Nephron (organoid): Measurements from ENCODE around the gene SPTBN1.

ENCODE experiments used
- H3K27ac Mint-ChIP-seq, 3 experiments: 2 replicates each; pipeline ENCODE4 v1.8.0; 2020; ENCODE audit warnings: mixed read lengths in 3 of 3, mild to moderate bottlenecking in 2 of 3, moderate library complexity in 1 of 3
- H3K27me3 Mint-ChIP-seq: 2 replicates; pipeline ENCODE4 v1.8.0; 2021; ENCODE audit warnings: low read depth, mild to moderate bottlenecking, moderate library complexity, mixed read lengths
- H3K36me3 Mint-ChIP-seq: 2 replicates; pipeline ENCODE4 v1.8.0; 2020; ENCODE audit warnings: low read depth, mixed read lengths
- H3K4me1 Mint-ChIP-seq: 2 replicates; pipeline ENCODE4 v1.8.0; 2020; ENCODE audit warnings: mixed read lengths
- H3K4me3 Mint-ChIP-seq, 3 experiments: 2 replicates each; pipeline ENCODE4 v1.8.0; 2020; ENCODE audit warnings: mild to moderate bottlenecking in 3 of 3, mixed read lengths in 3 of 3, moderate library complexity in 2 of 3
- H3K9me3 Mint-ChIP-seq: 2 replicates; pipeline ENCODE4 v1.8.0; 2020; ENCODE audit warnings: mixed read lengths
- TF ChIP-seq, protein P1 (sequence below), 3 experiments: fragments of 200-600 bp; sonication (generic); IDR thresholded peaks; one replicate each; pipeline ENCODE4 v1.5.0; 2021; ENCODE audit warnings: antibody characterized with exemption in 3 of 3; ENCODE audit not compliant: unreplicated experiment in 3 of 3

The SPTBN1 gene

DNA sequence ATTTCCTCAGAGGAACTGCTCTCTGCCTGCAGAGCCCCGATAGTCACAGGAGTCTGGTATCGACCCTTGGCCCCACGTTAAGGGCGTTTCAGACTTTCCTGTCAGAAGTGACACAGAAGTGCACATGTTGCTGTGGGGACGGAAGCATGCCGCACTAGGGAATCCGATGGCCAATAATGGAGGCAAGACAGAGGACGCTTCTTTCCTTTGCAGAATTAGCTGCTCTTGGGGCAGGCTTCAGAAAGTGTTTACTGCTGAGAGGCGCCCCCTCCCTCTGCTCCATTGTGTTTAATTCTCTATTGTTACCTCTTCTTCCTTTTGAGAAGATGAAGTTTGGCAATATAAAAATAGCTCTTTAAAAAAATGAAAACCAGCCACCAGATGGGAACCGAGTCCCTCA is 148.7 kb downstream of the SPTBN1 start:
- Mint-ChIP-seq H3K36me3 (peaks cover 27% of the 10 kb centered on the region), H3K4me3 (no peak overlapping the region), H3K9me3 (no peaks in the 10 kb centered on the region), H3K27ac (peak overlapping the region in 2 of 3 experiments; percentile 16 to 22), H3K4me1 (peaks cover 81% of the 10 kb centered on the region), H3K27me3 (no peaks in the 10 kb centered on the region)
- TF ChIP-seq, protein P1, sequence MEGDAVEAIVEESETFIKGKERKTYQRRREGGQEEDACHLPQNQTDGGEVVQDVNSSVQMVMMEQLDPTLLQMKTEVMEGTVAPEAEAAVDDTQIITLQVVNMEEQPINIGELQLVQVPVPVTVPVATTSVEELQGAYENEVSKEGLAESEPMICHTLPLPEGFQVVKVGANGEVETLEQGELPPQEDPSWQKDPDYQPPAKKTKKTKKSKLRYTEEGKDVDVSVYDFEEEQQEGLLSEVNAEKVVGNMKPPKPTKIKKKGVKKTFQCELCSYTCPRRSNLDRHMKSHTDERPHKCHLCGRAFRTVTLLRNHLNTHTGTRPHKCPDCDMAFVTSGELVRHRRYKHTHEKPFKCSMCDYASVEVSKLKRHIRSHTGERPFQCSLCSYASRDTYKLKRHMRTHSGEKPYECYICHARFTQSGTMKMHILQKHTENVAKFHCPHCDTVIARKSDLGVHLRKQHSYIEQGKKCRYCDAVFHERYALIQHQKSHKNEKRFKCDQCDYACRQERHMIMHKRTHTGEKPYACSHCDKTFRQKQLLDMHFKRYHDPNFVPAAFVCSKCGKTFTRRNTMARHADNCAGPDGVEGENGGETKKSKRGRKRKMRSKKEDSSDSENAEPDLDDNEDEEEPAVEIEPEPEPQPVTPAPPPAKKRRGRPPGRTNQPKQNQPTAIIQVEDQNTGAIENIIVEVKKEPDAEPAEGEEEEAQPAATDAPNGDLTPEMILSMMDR (IDR thresholded peaks at IDR 0.05; ENCODE audit: unreplicated experiment in 3 of 3), result no peak

DNA sequence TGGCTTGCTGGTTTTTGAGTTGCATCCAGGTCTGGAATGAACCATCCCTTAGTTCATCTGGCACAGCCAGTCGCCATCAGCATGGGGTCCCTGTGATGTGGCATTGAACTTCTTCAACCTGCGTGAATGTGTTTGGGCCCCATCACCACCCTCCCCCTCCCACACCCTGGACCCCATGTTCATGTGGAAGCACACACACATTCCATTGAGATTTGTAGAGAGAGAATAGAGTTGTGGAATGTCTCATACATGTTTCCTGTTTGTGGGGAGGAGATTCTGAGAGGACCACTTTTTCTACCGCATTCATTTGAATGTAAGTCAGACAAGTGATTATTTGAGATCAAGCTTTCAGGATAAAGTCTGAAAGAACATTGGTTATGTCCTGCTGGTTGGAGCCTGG is 149.7 kb downstream of the SPTBN1 start:
- no peak overlapping the region for H3K4me3 Mint-ChIP-seq
- peaks cover 20% of the 10 kb centered on the region for H3K36me3 Mint-ChIP-seq
- TF ChIP-seq, protein P1 (IDR thresholded peaks at IDR 0.05; ENCODE audit: unreplicated experiment in 3 of 3), result no peak
- no peaks in the 10 kb centered on the region for H3K27me3 Mint-ChIP-seq
- H3K9me3 Mint-ChIP-seq, result no peaks in the 10 kb centered on the region
- no peak overlapping the region for H3K27ac Mint-ChIP-seq
- H3K4me1 Mint-ChIP-seq, result peaks cover 79% of the 10 kb centered on the region

DNA sequence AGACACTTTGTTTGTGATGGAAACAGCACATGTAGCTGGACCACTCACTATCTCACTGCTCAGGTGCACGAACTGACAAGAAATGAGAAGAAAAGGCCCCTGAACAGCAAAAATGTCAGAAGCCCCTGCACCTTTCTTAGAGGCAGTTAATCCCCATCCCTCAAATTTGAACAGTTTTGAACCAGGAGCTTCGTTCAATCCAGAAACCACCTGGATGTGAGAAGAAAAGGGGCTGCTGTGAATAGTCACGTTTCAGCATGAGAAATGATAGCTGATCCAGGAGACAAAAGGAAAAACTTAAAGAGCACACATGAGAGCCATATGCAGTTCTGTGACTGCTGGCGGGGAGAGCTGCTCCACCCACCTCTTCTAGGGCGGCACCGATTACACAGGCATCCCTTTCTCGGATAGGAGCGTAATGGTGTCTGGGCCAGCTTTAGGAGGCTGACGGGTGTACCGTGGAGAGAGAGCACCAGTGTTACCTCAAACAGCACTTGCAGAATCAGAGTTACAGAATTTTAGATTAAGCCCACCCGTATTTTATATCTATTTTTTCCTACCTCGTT is 150.3 kb downstream of the SPTBN1 start:
- H3K36me3 Mint-ChIP-seq, result peaks cover 16% of the 10 kb centered on the region
- TF ChIP-seq, protein P1 (IDR thresholded peaks at IDR 0.05; ENCODE audit: unreplicated experiment in 3 of 3), result no peak
- H3K27me3 Mint-ChIP-seq, result no peaks in the 10 kb centered on the region
- no peaks in the 10 kb centered on the region for H3K9me3 Mint-ChIP-seq
- H3K27ac Mint-ChIP-seq, result no peak overlapping the region
- H3K4me3 Mint-ChIP-seq, result no peak overlapping the region
- H3K4me1 Mint-ChIP-seq, result peaks cover 74% of the 10 kb centered on the region

DNA sequence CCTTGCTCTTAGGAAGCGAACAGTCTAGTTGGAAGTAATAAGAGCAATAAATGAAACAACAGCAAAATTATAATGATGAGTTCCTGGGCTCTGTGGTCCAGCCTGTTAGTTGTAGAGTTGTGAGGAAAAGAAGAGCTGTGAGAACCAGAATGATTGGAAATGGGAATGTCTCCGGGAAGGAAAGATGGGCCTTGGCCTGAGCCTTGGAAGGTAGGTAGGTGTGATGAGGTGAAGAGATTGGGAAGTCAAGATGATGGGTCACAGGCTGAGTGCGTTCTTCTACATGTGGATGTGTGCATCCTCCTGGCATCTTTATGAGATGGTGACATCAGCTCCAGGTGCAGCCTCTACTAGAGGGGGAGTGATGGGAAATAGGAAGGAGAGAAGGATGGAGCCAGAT is 152.1 kb downstream of the SPTBN1 start:
- TF ChIP-seq, protein P1 (IDR thresholded peaks at IDR 0.05; ENCODE audit: unreplicated experiment in 3 of 3), result no peak
- no peak overlapping the region for H3K27ac Mint-ChIP-seq

DNA sequence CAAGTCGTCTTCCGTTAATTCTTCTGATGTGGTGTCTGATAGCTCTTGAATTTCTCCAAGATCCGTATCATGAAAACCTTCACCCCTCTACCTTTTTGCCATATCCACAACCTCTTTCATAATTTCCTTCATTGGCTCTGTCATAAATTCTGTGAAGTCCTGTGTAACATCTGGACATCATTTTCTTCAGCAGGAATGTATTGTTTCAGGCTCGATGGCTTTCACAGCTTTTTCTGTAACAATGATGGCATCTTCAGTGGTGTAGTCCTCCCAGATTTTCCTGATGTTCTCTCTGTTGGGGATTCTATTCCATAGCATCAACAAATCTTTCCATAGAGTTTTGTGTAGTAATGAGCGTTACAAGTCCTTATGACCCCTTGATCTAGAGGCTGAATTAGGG is 153.1 kb downstream of the SPTBN1 start:
- Mint-ChIP-seq H3K9me3 (no peaks in the 10 kb centered on the region), H3K4me3 (no peak overlapping the region), H3K27me3 (no peaks in the 10 kb centered on the region), H3K27ac (peak overlapping the region in 1 of 3 experiments; percentile 34), H3K36me3 (peaks cover 33% of the 10 kb centered on the region), H3K4me1 (peaks cover 68% of the 10 kb centered on the region)
- TF ChIP-seq, protein P1 (IDR thresholded peaks at IDR 0.05; ENCODE audit: unreplicated experiment in 3 of 3), result no peak

More for the DNA sequence above, 152.1 kb downstream of the SPTBN1 start:
- Mint-ChIP-seq H3K4me3 (no peak overlapping the region), H3K4me1 (peaks cover 67% of the 10 kb centered on the region), H3K36me3 (peaks cover 26% of the 10 kb centered on the region), H3K27me3 (no peaks in the 10 kb centered on the region), H3K9me3 (no peaks in the 10 kb centered on the region)

DNA sequence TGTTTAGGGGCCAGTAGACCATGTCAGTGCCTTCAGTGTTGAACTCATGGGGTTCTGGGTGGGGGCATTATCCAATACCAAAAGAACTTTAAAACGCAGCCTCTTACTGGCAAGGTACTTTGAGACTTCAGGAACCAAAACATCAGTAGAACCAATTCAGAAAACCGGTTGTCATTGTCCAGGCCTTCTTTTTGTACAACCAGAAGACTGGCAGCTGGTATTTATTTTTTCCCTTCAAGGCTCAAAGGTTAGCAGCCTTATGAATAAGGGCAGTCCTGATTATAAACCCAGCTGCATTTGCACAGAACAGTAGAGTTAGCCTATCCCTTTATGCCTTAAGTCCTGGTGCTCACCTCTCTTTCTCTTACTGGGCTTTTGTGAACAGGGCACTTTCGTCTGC is 153.5 kb downstream of the SPTBN1 start:
- H3K4me3 Mint-ChIP-seq, result no peak overlapping the region
- H3K9me3 Mint-ChIP-seq, result no peaks in the 10 kb centered on the region
- no peaks in the 10 kb centered on the region for H3K27me3 Mint-ChIP-seq
- TF ChIP-seq, protein P1 (IDR thresholded peaks at IDR 0.05; ENCODE audit: unreplicated experiment in 3 of 3), result no peak
- H3K27ac Mint-ChIP-seq, result peak overlapping the region in 1 of 3 experiments; percentile 34
- peaks cover 66% of the 10 kb centered on the region for H3K4me1 Mint-ChIP-seq
- peaks cover 35% of the 10 kb centered on the region for H3K36me3 Mint-ChIP-seq
